K562 (cell line): ENCODE data around the gene MRPS18B. TPM values are rescaled to one million over a fixed set of nuclear protein-coding genes. Genes with fewer than 3 reads are reported as not detected.

Experiments
- KHSRP ChIP-seq: fragments of 450-650 bp; IDR thresholded peaks from 2 replicates; pipeline ENCODE4 v1.6.1; 2017
- NFYB ChIP-seq: IDR thresholded peaks from 2 replicates; pipeline ENCODE4 v1.6.1; 2011; ENCODE audit warnings: mild to moderate bottlenecking, moderate library complexity; ENCODE audit not compliant: insufficient read length; ENCODE audit errors: extremely low read depth
- NRF1 ChIP-seq, 2 experiments: fragments of 450-650 bp; IDR thresholded peaks in 1 of 2; conservative IDR thresholded peaks in 1 of 2; 2 replicates each; pipeline ENCODE4 v1.6.1; 2014; ENCODE audit warnings: mild to moderate bottlenecking in 2 of 2
- ZBTB5 ChIP-seq: fragments of 450-650 bp; IDR thresholded peaks from 2 replicates; pipeline ENCODE4 v1.6.1; 2017; ENCODE audit warnings: antibody characterized with exemption
- ZNF318 ChIP-seq, 2 experiments: fragments of 450-650 bp; IDR thresholded peaks; 2 replicates each; pipeline ENCODE4 v1.6.1; 2016; ENCODE audit warnings: mild to moderate bottlenecking in 2 of 2, borderline replicate concordance in 1 of 2, low read depth in 1 of 2, moderate library complexity in 1 of 2
- ZNF407 ChIP-seq: fragments of 450-650 bp; IDR thresholded peaks from 2 replicates; pipeline ENCODE4 v1.6.1; 2016; ENCODE audit warnings: low read depth
- ZNF41 ChIP-seq: fragments of 250-450 bp; sonication (Bioruptor Pico); conservative IDR thresholded peaks from 2 replicates; pipeline ENCODE4 v1.4.0; 2020; ENCODE audit warnings: mild to moderate bottlenecking
- polyA plus RNA-seq, 8 experiments: library from polyadenylated mRNA; depleted of rRNA in 4 of 8; stranded (reverse) in 5 of 8; unstranded in 3 of 8; fragments of >200 nt; fragmentation: Nextera tagmentation in 2 of 8; fragmentation: Illumina TruSeq in 1 of 8; extraction: Ambion mirVana in 2 of 8; extraction: Trizol in 1 of 8; gene quantifications; 2 replicates each; pipeline versions ENCODE4 v1.2.1 to v1.2.3, GENCODE V29; 2011 to 2014; ENCODE audit warnings: inconsistent platforms in 1 of 8, missing spikeins in 1 of 8
- total RNA-seq, 7 experiments: library from RNA; depleted of rRNA in 6 of 7; stranded (reverse); fragments of >200 nt in 6 of 7; fragmentation: Illumina TruSeq in 2 of 7; extraction: Trizol in 2 of 7; gene quantifications; 2 replicates each; pipeline versions ENCODE4 v1.2.1 to v1.2.3, GENCODE V29; 2011 to 2021; ENCODE audit warnings: low replicate concordance in 1 of 7

The MRPS18B gene
- total and polyA plus RNA-seq, 9 of the 15 experiments (the other 6 are each of a cell fraction or from before 2014, with no cell fraction given) = 132 to 383 (median 178) TPM

- TF ChIP-seq ZNF407 = no peak
- TF ChIP-seq KHSRP = peak; percentile 13; the same call in 1 of the 2 replicates
- TF ChIP-seq ZBTB5 = no peak
- no peak for TF ChIP-seq NFYB
- TF ChIP-seq NRF1 (conservative IDR thresholded peaks at IDR 0.05 in 1 of 2, IDR thresholded peaks at IDR 0.05 in 1 of 2) = no peak
- 0 out of 4 replicates have a peak, but pooled peaks of 1 of the 2 experiments have one; percentile 8 for TF ChIP-seq ZNF318 (IDR thresholded peaks at IDR 0.05; ENCODE audit: borderline replicate concordance in 1 of 2, low read depth in 1 of 2)
- TF ChIP-seq ZNF41 (CRISPR knock-in tag) = no peak
These were observed 1.5 kb upstream of the MRPS18B start (continued) for GRCh38 chr6:30615958-30616810.
